Raji (cell line): Measurements from ENCODE around the gene MEI4.

Source experiments
- POLR2A ChIP-seq: IDR thresholded peaks from 2 replicates; pipeline ENCODE4 v1.6.1; 2011; ENCODE audit warnings: low read depth, low read length, control low read depth; ENCODE audit not compliant: insufficient read depth

The MEI4 gene

DNA sequence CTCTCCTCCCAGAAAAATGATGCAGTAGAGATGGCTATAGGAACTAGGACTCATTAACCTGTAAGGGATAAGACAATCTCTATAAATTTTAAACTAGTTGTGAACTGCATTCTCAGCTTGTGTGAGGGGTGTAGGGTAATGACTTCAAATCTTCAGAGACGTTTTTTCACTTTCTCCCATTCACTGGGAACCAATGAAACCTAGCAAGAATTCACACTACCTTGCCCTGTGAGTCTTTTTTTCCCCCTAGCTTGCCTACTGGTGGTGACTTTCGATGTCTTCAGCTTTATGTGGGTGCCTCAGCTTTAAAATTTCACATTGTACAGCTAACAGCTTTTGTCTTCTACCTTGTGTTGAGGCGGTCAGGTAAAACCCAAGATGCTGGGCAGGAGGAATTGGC is 192.0 kb downstream of the MEI4 start:
- TF ChIP-seq POLR2A: no peak

DNA sequence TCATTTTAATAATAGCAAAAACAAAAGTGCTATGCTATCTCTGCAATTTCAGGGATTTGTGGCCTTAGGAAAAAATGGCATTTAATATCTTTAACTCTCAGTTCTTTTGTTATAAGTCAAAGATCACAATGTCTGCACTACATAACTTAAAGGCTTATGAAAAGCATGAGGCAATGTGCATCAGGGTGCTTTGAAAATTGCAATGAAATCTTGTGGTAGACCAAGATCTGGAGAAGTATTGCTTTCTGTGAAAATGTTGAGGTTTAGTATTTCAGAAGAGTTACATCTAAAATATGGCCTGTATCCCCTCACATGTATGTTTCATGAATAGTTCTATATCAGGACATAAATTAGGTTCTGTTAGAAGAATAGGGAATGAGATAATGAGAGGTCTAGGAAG is 200.6 kb downstream of the MEI4 start:
- no peak for TF ChIP-seq POLR2A

DNA sequence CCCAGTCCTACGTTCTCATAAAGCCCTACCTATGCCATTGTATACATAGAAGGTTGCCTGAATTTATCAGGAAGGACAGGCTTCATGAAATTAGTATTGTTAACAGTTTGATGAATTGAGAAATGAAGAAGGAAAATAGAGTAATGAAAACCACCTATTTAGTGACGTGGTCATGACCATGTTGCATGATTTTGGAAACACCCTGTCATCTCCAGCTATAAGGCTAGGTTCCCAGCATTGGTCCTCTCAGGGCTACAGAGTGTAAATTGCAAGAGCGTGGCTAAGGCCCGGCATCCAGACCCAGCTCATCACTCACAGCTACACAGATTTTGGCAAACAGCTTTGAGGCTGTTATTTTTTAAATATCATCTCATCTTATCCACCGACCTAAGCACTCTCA is 203.6 kb downstream of the MEI4 start:
- TF ChIP-seq POLR2A: no peak

DNA sequence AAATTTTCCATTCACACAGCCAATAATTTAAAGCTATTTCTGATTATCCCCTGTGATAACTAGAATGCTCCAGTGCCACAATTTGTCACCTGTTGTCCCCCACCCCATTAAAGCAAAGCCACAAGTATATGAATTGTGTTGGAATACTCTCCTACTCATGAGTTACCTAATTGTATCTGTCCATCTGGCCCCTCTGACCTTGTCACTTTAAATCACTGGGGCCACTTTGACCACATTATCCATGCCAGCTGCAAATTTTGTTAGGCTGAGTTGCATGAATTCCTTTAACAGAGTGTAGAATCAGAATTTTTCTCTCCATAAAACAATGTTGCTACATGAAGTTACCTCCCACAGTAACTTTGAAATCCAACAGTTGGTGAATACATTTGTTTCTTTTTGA is 204.6 kb downstream of the MEI4 start:
- no peak for TF ChIP-seq POLR2A

DNA sequence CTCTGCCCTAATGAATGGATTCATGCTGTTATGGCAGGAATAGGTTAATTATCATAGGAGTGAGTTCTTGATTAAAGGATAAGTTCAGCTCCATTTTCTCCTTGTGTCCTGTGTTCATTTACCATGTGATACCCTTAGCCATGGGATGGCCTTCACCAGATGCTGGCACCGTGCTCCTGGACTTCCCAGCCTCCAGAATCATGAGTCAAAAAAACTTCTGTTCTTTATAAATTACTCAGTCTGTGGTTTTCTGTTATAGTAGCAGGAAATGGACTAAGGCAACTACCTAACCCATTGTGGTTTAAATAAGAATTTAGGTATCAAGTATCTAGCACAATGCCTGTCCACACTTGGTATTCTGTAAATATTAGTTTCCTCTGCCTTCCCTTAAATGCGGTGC is 223.5 kb downstream of the MEI4 start:
- TF ChIP-seq POLR2A: no peak

DNA sequence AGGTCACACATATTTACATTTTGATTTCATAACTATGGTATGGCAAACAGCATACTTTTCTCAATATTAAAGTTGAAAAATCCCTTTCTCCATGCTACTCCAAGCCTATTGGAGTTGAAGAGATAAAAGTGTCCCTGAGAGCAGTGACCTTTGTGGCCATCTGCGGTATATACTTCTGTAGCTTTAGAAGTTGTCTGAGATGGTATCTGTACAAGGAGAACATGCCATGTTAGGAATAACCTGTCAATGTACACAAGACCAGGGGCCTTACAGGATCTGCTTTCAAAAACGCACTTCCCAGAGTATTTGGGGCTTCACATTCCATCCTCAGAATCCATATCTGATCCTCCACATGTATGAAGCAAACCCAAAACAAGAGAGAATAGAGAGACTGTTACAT is 226.7 kb downstream of the MEI4 start:
- no peak for TF ChIP-seq POLR2A

DNA sequence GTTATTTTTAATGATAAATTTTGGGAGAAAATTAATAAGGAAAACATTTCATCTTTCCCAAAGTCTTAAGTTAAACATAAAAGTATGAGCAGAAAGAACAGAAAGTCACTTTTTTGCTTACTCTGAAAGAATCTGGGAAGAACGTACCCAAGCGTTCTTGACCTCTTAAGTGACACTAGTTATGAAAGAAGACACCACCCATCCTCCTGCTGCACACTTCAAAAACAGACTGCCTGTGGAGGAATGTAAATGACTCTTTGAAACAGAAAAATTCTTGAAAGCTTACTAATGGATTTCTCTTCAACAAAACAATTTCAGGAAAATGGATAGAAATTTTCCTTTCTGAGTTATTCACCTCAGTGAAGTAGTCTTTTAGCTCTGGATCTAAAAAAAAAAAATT is 227.7 kb downstream of the MEI4 start:
- TF ChIP-seq POLR2A: no peak

DNA sequence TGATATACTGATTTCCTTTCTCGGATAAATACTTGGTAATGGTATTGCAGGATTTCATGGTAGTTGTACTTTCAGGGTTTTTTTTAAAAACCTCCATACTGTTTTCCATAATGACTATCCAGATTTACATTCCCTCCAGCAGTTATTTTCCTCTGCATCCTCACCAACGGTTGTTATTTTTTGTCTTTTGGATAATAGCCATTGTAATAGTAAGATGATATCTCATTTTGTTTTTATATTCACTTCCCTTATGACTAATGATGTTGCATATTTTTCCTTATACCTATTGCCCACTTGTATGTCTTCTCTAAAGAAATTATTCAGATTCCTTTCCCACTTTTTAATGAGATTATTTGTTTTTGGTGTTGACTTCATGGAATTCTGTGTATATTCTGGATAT is 231.0 kb downstream of the MEI4 start:
- TF ChIP-seq POLR2A: no peak

DNA sequence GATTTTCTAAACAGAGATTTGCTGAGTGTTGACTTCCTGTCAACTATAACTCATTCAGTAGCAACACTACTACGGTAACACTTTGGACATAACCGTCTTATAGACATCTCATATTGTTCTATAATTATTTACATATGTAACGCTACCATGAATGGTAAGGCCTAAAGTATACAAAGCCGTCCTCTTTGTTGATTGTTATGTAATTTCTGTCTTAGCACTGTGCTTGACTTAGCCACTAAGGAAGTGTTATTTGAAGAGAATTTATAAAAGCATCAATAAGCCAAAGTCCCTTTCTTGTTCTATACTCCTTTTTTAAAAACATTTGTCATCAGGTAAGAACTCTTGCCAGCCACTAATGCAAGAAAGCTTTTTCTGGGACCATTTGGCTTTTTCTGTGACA is 240.6 kb downstream of the MEI4 start:
- TF ChIP-seq POLR2A: no peak

DNA sequence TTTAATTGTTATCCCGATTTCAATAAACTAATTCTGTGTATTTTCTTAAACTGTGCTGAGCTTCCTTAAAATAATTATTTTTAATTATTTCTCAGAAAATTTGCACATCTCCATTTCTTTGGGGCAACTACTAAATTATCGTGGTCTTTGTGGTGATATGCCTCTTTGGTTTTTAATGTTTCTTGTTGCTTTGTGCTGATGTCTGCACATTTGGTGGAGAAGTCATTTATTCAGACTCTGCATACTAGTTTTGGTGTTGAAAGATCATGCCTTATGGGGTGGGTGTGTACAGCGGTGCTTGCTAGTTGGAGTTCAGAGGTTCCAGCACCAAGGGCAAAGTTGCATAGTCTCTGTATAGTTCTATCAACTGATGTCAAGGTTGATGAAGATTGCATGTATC is 253.2 kb downstream of the MEI4 start:
- TF ChIP-seq POLR2A: no peak

DNA sequence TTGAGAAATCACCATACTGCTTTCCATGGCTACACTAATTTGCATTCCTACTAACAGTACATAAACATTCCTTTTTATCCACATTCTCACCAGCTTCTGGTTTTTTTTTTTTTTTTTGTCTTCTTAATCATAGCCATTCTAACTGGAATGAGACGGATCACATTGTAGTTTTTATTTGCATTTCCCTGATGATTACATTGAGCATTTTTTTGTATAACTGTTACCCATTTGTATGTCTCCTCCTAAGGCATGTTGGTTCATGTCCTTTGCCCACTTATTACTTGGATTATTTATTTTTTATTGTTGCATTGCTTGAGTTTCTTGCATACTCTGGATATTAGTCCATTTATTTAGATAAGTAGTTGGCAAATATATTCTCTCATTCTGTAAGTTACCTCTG is 258.0 kb downstream of the MEI4 start:
- no peak for TF ChIP-seq POLR2A

DNA sequence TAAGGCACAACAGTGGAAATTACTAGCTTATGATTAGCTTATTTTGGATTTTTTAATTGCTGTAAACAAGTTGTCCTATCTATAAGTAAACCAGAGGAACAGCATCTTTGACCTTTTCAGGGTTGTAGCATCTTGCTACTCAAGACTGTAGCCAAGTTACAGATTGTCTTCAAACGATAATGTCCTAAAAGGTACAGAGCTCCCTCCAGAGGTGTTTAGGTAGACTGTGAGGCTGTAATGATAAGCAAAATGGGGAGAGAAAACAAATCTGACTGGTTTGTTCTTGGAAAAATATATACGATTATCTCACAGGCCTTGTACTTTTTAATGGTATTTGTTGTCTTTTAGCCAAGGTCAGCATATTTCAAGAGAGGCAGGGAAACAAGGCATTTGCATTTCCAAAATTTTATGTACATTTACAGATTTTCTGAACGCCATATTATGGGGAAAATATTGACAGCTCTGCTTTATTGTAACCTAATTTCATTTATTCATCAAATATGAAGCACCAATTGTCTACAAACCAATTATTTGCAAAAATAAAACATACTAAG is 273.4 kb downstream of the MEI4 start:
- no peak for TF ChIP-seq POLR2A

DNA sequence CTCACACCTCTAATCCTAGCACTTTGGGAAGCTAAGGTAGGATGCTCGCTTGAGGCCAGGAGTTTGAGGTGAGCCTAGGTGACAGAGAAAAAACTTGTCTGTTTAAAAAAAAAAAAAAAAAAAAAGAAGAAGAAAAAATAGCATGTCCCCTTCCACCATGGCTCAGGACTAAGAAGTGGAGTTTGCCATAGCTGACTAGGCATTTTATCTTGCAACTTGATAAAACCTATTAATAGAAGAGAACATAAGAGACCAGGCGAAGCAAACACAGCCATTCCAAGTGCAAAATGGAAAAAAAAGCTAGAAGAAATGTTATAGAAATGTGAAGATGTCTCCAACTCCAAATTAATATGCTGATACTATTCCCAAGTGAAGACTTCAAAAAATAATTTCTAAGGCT is 277.5 kb downstream of the MEI4 start:
- TF ChIP-seq POLR2A: no peak

DNA sequence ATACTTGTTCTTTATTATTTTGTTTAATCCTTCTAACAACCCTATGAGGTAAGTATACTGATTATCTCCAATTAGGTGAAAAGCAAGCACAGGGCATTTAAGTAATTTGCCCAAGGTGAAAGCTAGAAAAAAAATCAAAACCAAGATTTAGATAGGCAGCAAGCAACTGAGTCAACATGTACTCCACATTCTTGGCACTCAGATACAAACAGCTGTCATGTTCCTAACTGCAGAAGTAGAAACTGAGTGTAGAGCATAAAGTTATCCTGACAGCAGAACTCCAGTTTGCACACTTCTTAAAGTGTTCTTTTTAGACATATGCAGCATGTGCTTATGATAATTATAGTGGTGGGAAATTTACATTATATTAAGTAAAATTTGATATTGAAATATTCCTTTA is 278.1 kb downstream of the MEI4 start:
- no peak for TF ChIP-seq POLR2A

DNA sequence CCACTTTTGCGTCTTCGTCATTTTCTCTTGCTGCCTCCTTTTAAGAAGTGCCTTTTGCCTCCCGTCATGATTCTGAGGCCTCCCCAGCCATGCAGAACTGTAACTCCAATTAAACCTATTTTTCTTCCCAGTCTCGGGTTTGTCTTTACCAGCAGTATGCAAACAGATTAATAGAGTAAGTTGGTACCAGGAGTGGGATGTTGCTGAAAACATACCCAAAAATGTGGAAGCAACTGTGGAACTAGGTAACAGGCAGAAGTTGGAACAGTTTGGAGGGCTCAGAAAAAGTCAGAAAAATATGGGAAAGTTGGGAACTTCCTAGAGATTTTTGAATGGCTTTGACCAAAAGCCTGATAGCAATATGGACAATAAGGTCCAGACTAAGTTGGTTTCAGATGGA is 309.2 kb downstream of the MEI4 start:
- no peak for TF ChIP-seq POLR2A

DNA sequence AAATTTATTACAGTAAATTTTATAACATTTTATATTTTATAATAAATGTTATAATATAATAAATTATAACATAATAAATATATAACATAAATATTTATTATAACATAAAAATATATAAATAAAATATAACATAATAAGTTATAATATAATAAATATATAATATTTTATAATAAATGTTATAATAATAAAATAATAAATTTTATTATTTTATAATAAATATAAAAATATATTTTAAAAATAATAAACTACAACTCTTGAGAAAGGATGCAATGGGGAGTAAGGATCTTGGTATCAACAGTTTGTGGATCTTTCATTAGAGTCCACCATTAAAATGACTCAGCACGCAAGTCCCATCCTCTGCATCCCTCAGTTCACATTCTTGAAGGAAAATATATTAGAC is 312.6 kb downstream of the MEI4 start:
- TF ChIP-seq POLR2A: no peak

DNA sequence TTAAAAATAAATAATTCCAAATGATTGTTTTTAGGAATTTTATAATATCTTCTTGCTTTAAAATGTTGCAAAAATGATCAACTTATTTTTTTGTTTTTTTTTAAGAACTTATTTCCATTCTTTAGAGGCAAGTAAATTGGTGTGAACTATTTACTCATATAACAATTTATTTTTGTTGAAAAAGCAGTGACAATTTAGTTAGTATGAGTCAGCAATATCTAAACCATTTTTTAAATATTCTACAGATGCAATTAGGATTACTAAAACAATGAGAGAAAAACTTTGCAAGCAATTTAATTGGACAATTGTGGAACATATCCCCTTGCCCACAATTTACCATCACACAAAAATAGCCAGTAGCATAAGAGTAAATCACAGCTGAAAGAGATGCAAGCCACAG is 319.5 kb downstream of the MEI4 start:
- TF ChIP-seq POLR2A: no peak
